B cell (primary cell): Measurements from ENCODE around the gene NFATC1. TPM values are rescaled to one million over a fixed set of nuclear protein-coding genes. Genes with fewer than 3 reads are reported as not detected.
A peak's percentile ranks its signal among the peaks of the same experiment; 100 is the strongest.

ENCODE experiments used
- ATAC-seq: fragments of 200-7000 bp; cut with Tn5 transposase; one replicate; pipeline ENCODE4 v1.10.0; 2021; ENCODE audit warnings: low read depth, mild to moderate bottlenecking, moderate number of reproducible peaks, moderate library complexity
- CTCF ChIA-PET: fragments of 350-600 bp; sonication (Branson Sonifier 250); formaldehyde crosslinking; loops from one replicate; lab custom pipeline; 2021; ENCODE audit warnings: antibody characterized with exemption, inconsistent platforms; lab: Charles Lee
- POLR2A ChIA-PET: fragments of 350-600 bp; sonication (Branson Sonifier 250); formaldehyde crosslinking; loops from one replicate; lab custom pipeline; 2021; ENCODE audit warnings: antibody characterized with exemption; lab: Charles Lee
- DNase-seq: peaks from one replicate; pipeline ENCODE4 v3.0.0; 2013
- H2AFZ ChIP-seq: 2 replicates; pipeline ENCODE4 v1.6.1; 2012; ENCODE audit warnings: mild to moderate bottlenecking, low read depth, low read length; ENCODE audit not compliant: insufficient read depth, poor library complexity, severe bottlenecking
- H3K27ac ChIP-seq, 2 donors: 1 replicate in 1 of 2; 2 replicates in 1 of 2; pipeline ENCODE4 v1.5.1; 2012 to 2013; ENCODE audit warnings: low read length in 2 of 2, mild to moderate bottlenecking in 2 of 2, moderate library complexity in 1 of 2
- H3K27me3 ChIP-seq, 4 experiments: fragments of 200-600 bp in 1 of 4; sonication (generic) in 1 of 4; replicated peaks in 1 of 4; 1 replicate in 2 of 4; 2 replicates in 2 of 4; pipeline versions ENCODE4 v1.6.1 to v1.7.0; 2013 to 2016; ENCODE audit warnings: low read length in 3 of 4, mild to moderate bottlenecking in 2 of 4, mixed read lengths in 1 of 4, moderate library complexity in 1 of 4; ENCODE audit not compliant: insufficient read depth in 4 of 4, control insufficient read depth in 3 of 4; ENCODE audit errors: control extremely low read depth in 1 of 4
- H3K36me3 ChIP-seq, 2 experiments: replicated peaks in 1 of 2; 1 replicate in 1 of 2; 2 replicates in 1 of 2; pipeline versions ENCODE4 v1.6.1 to v1.7.1; 2013; ENCODE audit warnings: low read length in 1 of 2; ENCODE audit not compliant: insufficient read depth in 2 of 2, control insufficient read depth in 1 of 2; ENCODE audit errors: control extremely low read depth in 1 of 2, extremely low read depth in 1 of 2
- H3K4me1 ChIP-seq, 2 donors: fragments of 200-600 bp in 1 of 2; sonication (generic) in 1 of 2; 1 replicate in 1 of 2; 2 replicates in 1 of 2; pipeline versions ENCODE4 v1.5.1 to v1.6.1; 2013 to 2017; ENCODE audit warnings: low read length in 2 of 2; ENCODE audit not compliant: control insufficient read depth in 2 of 2, insufficient read depth in 2 of 2
- H3K4me2 ChIP-seq: replicated peaks from 2 replicates; pipeline ENCODE3; 2012; ENCODE audit warnings: mild to moderate bottlenecking, low read depth, low read length; ENCODE audit not compliant: poor library complexity, severe bottlenecking
- H3K4me3 ChIP-seq, 5 experiments: fragments of 200-600 bp in 1 of 5; sonication (generic) in 1 of 5; 1 replicate in 3 of 5; 2 replicates in 2 of 5; pipeline versions ENCODE4 v1.5.1 to v1.7.0; 2011 to 2016; ENCODE audit warnings: low read length in 4 of 5, mild to moderate bottlenecking in 4 of 5, low read depth in 2 of 5, control low read depth in 1 of 5, moderate library complexity in 1 of 5; ENCODE audit not compliant: insufficient read depth in 1 of 5; ENCODE audit errors: control extremely low read depth in 1 of 5, extremely low read depth in 1 of 5
- H3K79me2 ChIP-seq: fragments of 200-600 bp; sonication (generic); one replicate; pipeline ENCODE4 v1.6.0; 2016; ENCODE audit warnings: low read length; ENCODE audit not compliant: control insufficient read depth, insufficient read depth
- H3K9ac ChIP-seq: fragments of 200-600 bp; sonication (generic); 2 replicates; pipeline ENCODE4 v1.6.1; 2017; ENCODE audit warnings: mild to moderate bottlenecking, low read length, moderate library complexity
- H3K9me3 ChIP-seq, 3 donors: one replicate each; pipeline versions ENCODE4 v1.6.1 to v1.7.1; 2013; ENCODE audit warnings: low read length in 2 of 3; ENCODE audit not compliant: control insufficient read depth in 2 of 3, insufficient read depth in 1 of 3; ENCODE audit errors: control extremely low read depth in 1 of 3
- H4K20me1 ChIP-seq: 2 replicates; pipeline ENCODE4 v1.6.0; 2012; ENCODE audit warnings: mild to moderate bottlenecking, low read length; ENCODE audit not compliant: insufficient read depth, control insufficient read depth, poor library complexity, severe bottlenecking
- H3K27ac Mint-ChIP-seq: one replicate; pipeline ENCODE4 v1.8.0; 2021; ENCODE audit warnings: mixed read lengths
- H3K27me3 Mint-ChIP-seq: one replicate; pipeline ENCODE4 v1.8.0; 2021; ENCODE audit warnings: mixed read lengths
- H3K4me1 Mint-ChIP-seq: one replicate; pipeline ENCODE4 v1.8.0; 2021; ENCODE audit warnings: mixed read lengths
- H3K4me3 Mint-ChIP-seq: one replicate; pipeline ENCODE4 v1.8.0; 2021; ENCODE audit warnings: mixed read lengths
- H3K9me3 Mint-ChIP-seq: one replicate; pipeline ENCODE4 v1.8.0; 2022; ENCODE audit warnings: mixed read lengths; ENCODE audit not compliant: insufficient read depth
- EZH2 ChIP-seq: IDR thresholded peaks from 2 replicates; pipeline ENCODE4 v1.6.1; 2012; ENCODE audit warnings: borderline replicate concordance, low read depth, mild to moderate bottlenecking, moderate library complexity, low read length; ENCODE audit not compliant: insufficient read depth, poor library complexity, severe bottlenecking
- WGBS: methylation state at CpG from one replicate; pipeline ENCODE4 v1.1.5; 2013; ENCODE audit warnings: missing lambda C conversion rate; ENCODE audit not compliant: insufficient coverage; 5-methylcytosine and 5-hydroxymethylcytosine counted together
- intact Hi-C: fragments of 100-400 bp; cut with micrococcal nuclease; formaldehyde crosslinking; loops from one replicate; pipeline ENCODE4 v1.10.0; 2022
- polyA plus RNA-seq: library from polyadenylated mRNA; depleted of rRNA; stranded (reverse); fragments of >200 nt; gene quantifications from 2 replicates; pipeline ENCODE4 v1.2.3, GENCODE V29; 2012
- total RNA-seq, 2 donors: library from RNA; stranded (reverse); fragments of 120-200 nt in 1 of 2; gene quantifications; 1 replicate in 1 of 2; 2 replicates in 1 of 2; pipeline versions ENCODE4 v1.2.3 to v1.2.4, GENCODE V29; 2013 to 2022
- TF ChIP-seq, protein P1 (sequence below): fragments of 200-600 bp; IDR thresholded peaks from one replicate; pipeline ENCODE4 v1.8.0; 2022; ENCODE audit warnings: antibody characterized with exemption, mild to moderate bottlenecking

The NFATC1 gene
- total and polyA plus RNA-seq, 2 donors (not counting 1 experiment from before 2014, with no cell fraction given), result 32.2 to 108 TPM

GRCh38 chr18:79459946-79460480 lies 64.3 kb downstream of the NFATC1 start:
- no peaks in the 10 kb centered on the region for H3K27me3 ChIP-seq
- H3K27ac ChIP-seq, result peak overlapping the region; percentile 92 to 93
- H2AFZ ChIP-seq, result peak overlapping the region; percentile 35
- ATAC-seq (peak; percentile 48), DNase-seq (no peak)
- TF ChIP-seq, protein P1, sequence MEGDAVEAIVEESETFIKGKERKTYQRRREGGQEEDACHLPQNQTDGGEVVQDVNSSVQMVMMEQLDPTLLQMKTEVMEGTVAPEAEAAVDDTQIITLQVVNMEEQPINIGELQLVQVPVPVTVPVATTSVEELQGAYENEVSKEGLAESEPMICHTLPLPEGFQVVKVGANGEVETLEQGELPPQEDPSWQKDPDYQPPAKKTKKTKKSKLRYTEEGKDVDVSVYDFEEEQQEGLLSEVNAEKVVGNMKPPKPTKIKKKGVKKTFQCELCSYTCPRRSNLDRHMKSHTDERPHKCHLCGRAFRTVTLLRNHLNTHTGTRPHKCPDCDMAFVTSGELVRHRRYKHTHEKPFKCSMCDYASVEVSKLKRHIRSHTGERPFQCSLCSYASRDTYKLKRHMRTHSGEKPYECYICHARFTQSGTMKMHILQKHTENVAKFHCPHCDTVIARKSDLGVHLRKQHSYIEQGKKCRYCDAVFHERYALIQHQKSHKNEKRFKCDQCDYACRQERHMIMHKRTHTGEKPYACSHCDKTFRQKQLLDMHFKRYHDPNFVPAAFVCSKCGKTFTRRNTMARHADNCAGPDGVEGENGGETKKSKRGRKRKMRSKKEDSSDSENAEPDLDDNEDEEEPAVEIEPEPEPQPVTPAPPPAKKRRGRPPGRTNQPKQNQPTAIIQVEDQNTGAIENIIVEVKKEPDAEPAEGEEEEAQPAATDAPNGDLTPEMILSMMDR, result no peak
- no peak for TF ChIP-seq EZH2
- Mint-ChIP-seq H3K4me1 (peaks cover 53% of the 10 kb centered on the region), H3K27ac (peak overlapping the region; percentile 98), H3K27me3 (no peaks in the 10 kb centered on the region), H3K4me3 (peak overlapping the region; percentile 80), H3K9me3 (no peaks in the 10 kb centered on the region)
- peak overlapping the region; percentile 76 for H3K4me2 ChIP-seq
- H3K79me2 ChIP-seq, result peaks cover 87% of the 10 kb centered on the region
- peaks cover 5% of the 10 kb centered on the region for H4K20me1 ChIP-seq
- H3K36me3 ChIP-seq, result peaks cover 0 to 52% of the 10 kb centered on the region in 2 experiments
- intact Hi-C loops, result loop anchor here (1.0 to 2.0 kb wide), 6 partner anchors 17 to 64 kb away; no protein-coding TSS in a partner anchor
- ChIA-PET CTCF (interaction anchor here (1.1 kb wide), 1 partner anchor 33 kb away, joined by 3 read pairs; no protein-coding TSS in a partner anchor), POLR2A (interaction anchor here (1.0 to 1.1 kb wide), 3 partner anchors 50 to 61 kb away, joined by 3 read pairs; no protein-coding TSS in a partner anchor)
- peak overlapping the region in 4 of 5 experiments; percentile 24 to 48 (median 31) for H3K4me3 ChIP-seq
- peak overlapping the region; percentile 52 for H3K9ac ChIP-seq
- H3K9me3 ChIP-seq, result peaks cover 0 to 6% (median 0%) of the 10 kb centered on the region in 3 donors
- H3K4me1 ChIP-seq, result peaks cover 37 to 65% of the 10 kb centered on the region in 2 donors
- WGBS, result 0% methylated on average over 2 of the region's 9 CpGs
